ENCODE data around the gene UNC5B.

The UNC5B gene

GRCh38 chr10:71232089-71232998 is 20.0 kb downstream of the UNC5B start:
- H3K27ac ChIP-seq, result no peak overlapping the region
- no peaks in the 10 kb centered on the region for H3K36me3 ChIP-seq (ENCODE audit: insufficient read depth, low read length)
- TF ChIP-seq FOXP2 (optimal IDR thresholded peaks at IDR 0.05; ENCODE audit: control extremely low read depth, extremely low read length, insufficient read depth) (no peak), EZH2 (IDR thresholded peaks at IDR 0.05) (no peak), POLR2AphosphoS5 (IDR thresholded peaks at IDR 0.05; ENCODE audit: borderline replicate concordance, low read depth, low read length) (no peak)
- no peaks in the 10 kb centered on the region for H3K9me3 ChIP-seq (ENCODE audit: low read depth, low read length)
- H3K4me3 ChIP-seq, result no peak overlapping the region
- no peak overlapping the region for H3K9ac ChIP-seq (ENCODE audit: insufficient read length)
- DNase-seq (ENCODE audit: low read depth, low spot score), result no peak

- TF ChIP-seq EZH2 (IDR thresholded peaks at IDR 0.05) (no peak), FOXP2 (optimal IDR thresholded peaks at IDR 0.05; ENCODE audit: control extremely low read depth, extremely low read length, insufficient read depth) (no peak), POLR2AphosphoS5 (IDR thresholded peaks at IDR 0.05; ENCODE audit: borderline replicate concordance, low read depth, low read length) (no peak)
- Histone ChIP-seq H3K9ac (ENCODE audit: insufficient read length) (no peak overlapping the region), H3K27ac (no peak overlapping the region; the same call in 1 of the 2 replicates), H3K36me3 (ENCODE audit: insufficient read depth, low read length) (no peaks in the 10 kb centered on the region), H3K9me3 (ENCODE audit: low read depth, low read length) (no peaks in the 10 kb centered on the region), H3K4me3 (no peak overlapping the region)
- no peak for DNase-seq (ENCODE audit: low read depth, low spot score)
Observed at GRCh38 chr10:71233482-71233892, 21.1 kb downstream of the UNC5B start.

GRCh38 chr10:71234004-71234894 is 21.9 kb downstream of the UNC5B start:
- H3K9ac ChIP-seq (ENCODE audit: insufficient read length), result no peak overlapping the region
- no peaks in the 10 kb centered on the region for H3K36me3 ChIP-seq (ENCODE audit: insufficient read depth, low read length)
- no peaks in the 10 kb centered on the region for H3K9me3 ChIP-seq (ENCODE audit: low read depth, low read length)
- DNase-seq (ENCODE audit: low read depth, low spot score), result no peak
- TF ChIP-seq POLR2AphosphoS5 (IDR thresholded peaks at IDR 0.05; ENCODE audit: borderline replicate concordance, low read depth, low read length) (no peak), FOXP2 (optimal IDR thresholded peaks at IDR 0.05; ENCODE audit: control extremely low read depth, extremely low read length, insufficient read depth) (no peak)
- peak overlapping the region; percentile 33; the same call in 1 of the 2 replicates for H3K4me3 ChIP-seq
- peak overlapping the region; percentile 81 for H3K27ac ChIP-seq

DNA sequence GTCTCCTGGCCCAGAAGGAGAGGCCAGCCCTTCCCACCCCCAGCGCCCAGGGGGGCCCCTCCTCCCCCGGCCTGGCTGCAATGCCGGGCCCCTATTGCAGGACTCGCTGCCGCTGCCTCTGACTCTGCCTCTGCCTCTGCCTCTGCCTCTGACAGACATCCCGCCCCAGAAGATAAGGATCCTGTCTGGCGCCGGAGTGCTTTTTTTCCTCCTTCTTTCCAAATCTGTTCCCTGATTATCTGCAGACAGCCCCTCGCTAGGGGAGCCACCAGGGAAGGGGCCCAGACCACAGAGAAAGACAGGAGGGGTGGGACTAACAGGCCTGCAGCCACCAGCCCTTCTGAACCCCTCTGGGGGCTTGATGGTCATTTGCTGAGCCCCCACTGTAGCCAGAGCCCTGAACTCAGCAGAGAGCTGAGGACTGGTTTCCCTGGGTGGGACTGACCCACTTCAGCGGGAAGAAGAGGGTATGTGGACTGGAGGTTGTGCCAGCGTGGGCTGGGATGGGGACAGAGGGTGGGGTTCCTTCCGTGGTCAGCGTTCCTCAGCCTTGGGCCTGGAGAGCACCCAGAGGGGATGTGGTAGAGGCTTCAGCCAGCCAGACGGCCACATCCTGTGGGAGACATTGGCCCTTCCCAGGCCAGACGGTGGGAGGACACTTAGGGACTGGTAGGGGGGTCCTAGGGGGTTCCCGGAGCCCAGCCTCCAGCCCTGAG is 22.8 kb downstream of the UNC5B start:
- no peaks in the 10 kb centered on the region for H3K9me3 ChIP-seq (ENCODE audit: low read depth, low read length)
- H3K27ac ChIP-seq, result peak overlapping the region; percentile 81
- peak overlapping the region; percentile 33; the same call in 1 of the 2 replicates for H3K4me3 ChIP-seq
- H3K36me3 ChIP-seq (ENCODE audit: insufficient read depth, low read length), result no peaks in the 10 kb centered on the region
- H3K9ac ChIP-seq (ENCODE audit: insufficient read length), result no peak overlapping the region
- DNase-seq (ENCODE audit: low read depth, low spot score), result no peak
- TF ChIP-seq FOXP2 (optimal IDR thresholded peaks at IDR 0.05; ENCODE audit: control extremely low read depth, extremely low read length, insufficient read depth) (no peak), POLR2AphosphoS5 (IDR thresholded peaks at IDR 0.05; ENCODE audit: borderline replicate concordance, low read depth, low read length) (no peak), EZH2 (IDR thresholded peaks at IDR 0.05) (no peak)

DNA sequence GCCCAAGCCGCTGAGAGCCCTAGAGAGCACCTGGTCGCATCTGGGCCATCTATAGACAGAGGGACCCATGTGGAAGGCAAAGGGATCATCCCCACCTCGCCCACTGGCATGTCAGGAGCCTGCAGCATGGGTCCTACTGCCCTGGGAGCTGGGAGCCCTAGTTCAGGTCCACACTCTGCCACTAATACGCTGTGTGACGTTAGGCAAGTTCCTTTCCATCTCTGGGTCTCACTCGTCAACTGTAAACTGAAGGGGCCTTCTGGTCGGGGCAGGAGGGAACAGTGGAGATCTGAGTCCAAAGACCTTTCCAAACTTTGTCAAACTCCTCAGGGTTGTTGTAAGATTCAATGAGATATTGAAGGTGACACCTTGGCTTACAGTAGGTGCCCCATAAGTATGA is 23.4 kb downstream of the UNC5B start:
- Histone ChIP-seq H3K9me3 (ENCODE audit: low read depth, low read length) (no peaks in the 10 kb centered on the region), H3K9ac (ENCODE audit: insufficient read length) (no peak overlapping the region), H3K27ac (peak overlapping the region; percentile 81; the same call in 1 of the 2 replicates), H3K4me3 (peak overlapping the region; percentile 42), H3K36me3 (ENCODE audit: insufficient read depth, low read length) (no peaks in the 10 kb centered on the region)
- TF ChIP-seq FOXP2 (optimal IDR thresholded peaks at IDR 0.05; ENCODE audit: control extremely low read depth, extremely low read length, insufficient read depth), result no peak
- no peak for TF ChIP-seq POLR2AphosphoS5 (IDR thresholded peaks at IDR 0.05; ENCODE audit: borderline replicate concordance, low read depth, low read length)
- TF ChIP-seq EZH2 (IDR thresholded peaks at IDR 0.05), result no peak
- no peak for DNase-seq (ENCODE audit: low read depth, low spot score)

GRCh38 chr10:71236286-71236685 is 23.9 kb downstream of the UNC5B start:
- DNase-seq (ENCODE audit: low read depth, low spot score), result no peak
- Histone ChIP-seq H3K9ac (ENCODE audit: insufficient read length) (no peak overlapping the region), H3K9me3 (ENCODE audit: low read depth, low read length) (no peaks in the 10 kb centered on the region), H3K4me3 (peak overlapping the region; percentile 42), H3K27ac (peak overlapping the region; percentile 82), H3K36me3 (ENCODE audit: insufficient read depth, low read length) (no peaks in the 10 kb centered on the region)
- no peak for TF ChIP-seq FOXP2 (optimal IDR thresholded peaks at IDR 0.05; ENCODE audit: control extremely low read depth, extremely low read length, insufficient read depth)
- no peak for TF ChIP-seq POLR2AphosphoS5 (IDR thresholded peaks at IDR 0.05; ENCODE audit: borderline replicate concordance, low read depth, low read length)
- TF ChIP-seq EZH2 (IDR thresholded peaks at IDR 0.05), result no peak

- TF ChIP-seq POLR2AphosphoS5 (IDR thresholded peaks at IDR 0.05; ENCODE audit: borderline replicate concordance, low read depth, low read length) (no peak), FOXP2 (optimal IDR thresholded peaks at IDR 0.05; ENCODE audit: control extremely low read depth, extremely low read length, insufficient read depth) (no peak), EZH2 (IDR thresholded peaks at IDR 0.05) (no peak)
- no peak for DNase-seq (ENCODE audit: low read depth, low spot score)
- no peaks in the 10 kb centered on the region for H3K9me3 ChIP-seq (ENCODE audit: low read depth, low read length)
- no peak overlapping the region for H3K9ac ChIP-seq (ENCODE audit: insufficient read length)
- no peaks in the 10 kb centered on the region for H3K36me3 ChIP-seq (ENCODE audit: insufficient read depth, low read length)
- peak overlapping the region; percentile 82 for H3K27ac ChIP-seq
- peak overlapping the region; percentile 42; the same call in 1 of the 2 replicates for H3K4me3 ChIP-seq
Observed at GRCh38 chr10:71236822-71237682, 24.7 kb downstream of the UNC5B start.
